NCI-H345 treated with DMSO at 0.1 percent for 48 hours (cell line): ENCODE results near the gene SLC2A10.

ENCODE experiments used
- DNase-seq: peaks from one replicate; lab custom pipeline; 2025; ENCODE audit not compliant: unreplicated experiment; lab: John Stamatoyannopoulos, UW

Gene SLC2A10

DNA sequence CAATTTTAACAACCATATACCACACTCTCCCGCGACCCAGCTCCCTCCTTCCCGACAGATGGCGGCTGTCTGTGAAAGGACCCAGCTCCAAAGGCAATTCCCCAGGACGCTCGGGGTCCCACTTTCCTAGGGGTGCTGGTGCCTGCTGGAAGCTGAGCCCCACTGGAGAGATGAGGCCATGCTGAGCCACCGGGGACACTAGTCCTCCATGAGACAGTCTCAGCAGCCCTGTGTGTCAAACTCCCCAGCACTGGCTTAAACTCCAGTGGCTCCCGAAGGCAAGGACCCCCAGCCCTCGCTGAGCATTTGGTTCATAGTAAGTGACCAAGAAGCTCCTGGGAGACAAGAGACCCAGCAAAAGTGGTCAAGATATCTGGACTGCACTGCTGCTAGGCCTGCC, 52.1 kb downstream of the SLC2A10 start:
- no peak for DNase-seq

DNA sequence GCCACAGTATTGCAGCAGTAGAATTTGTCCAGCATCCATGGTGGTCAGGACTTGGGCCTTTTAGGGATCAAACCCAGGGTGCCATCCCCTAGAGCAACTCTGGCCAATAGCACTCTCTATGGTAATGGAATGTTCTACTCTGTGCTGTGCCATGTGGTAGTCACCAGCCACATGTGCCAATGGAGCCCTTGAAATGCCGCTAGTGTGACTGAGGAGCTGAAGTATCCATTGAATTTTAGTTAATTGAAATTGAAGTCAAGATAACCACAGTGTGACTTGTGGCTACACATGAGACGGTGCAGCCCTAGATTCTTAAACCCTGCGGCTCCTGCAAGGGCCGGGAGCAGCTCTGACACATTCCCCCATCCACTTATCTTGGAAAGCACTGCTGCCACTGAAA, 54.6 kb downstream of the SLC2A10 start:
- DNase-seq: no peak

DNA sequence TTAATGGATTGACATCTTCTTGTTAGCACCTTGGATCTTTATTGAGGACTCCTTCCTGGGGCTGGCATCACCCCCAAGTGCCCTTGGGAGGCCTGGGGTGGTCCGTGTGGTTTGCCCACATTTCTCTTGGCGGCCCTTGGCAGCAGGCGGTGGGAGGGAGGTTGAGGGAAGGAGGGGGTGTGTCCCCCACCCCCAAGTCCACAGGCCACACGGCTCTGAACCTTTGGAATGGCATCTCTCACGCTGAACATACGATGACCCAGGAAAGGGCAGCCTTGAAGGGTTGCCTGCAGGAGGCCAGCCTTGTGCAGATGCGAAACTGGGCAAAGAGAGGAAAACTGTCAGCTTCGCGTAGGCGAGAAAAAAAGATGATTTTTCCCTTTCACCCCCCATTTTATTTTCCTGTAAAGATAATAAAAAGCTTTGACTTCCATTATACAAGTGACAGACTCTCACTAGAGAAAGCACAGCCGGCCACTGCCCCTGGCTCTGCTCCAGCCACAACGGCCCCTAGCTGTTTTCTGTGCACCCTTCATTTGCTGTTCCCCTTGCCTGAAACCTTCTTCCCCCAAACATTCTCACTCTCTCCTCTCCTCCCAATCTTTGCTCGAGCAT, 56.2 kb downstream of the SLC2A10 start:
- DNase-seq: no peak

DNA sequence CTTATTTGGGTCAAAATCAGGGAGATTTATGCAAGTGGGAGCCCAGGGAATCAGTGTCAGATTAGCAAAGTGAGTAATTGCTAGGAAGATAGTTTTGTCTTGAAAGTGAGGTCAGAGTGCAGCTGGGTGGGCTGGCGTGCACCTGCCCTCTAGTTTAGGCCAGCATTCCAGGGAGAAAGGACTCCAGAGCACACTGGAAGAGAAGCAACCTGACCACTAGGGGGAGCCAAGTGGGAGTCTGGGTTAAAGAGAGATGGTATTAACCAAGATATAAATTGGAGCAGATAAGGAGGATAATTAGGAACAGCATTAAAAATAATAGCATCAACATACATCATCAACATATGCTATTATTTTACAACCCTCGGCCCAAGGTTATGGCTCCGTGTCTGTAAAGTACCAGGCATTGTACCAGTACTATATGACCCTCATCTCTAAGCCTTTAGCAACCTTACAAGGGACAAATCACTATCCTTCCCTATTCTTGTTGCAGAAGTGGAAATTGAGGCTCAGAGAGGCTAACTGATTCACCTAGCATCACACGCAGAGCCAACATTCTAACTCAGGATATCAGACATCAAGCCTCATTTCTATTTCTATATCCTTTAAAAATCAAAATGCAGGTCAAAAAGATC, 57.8 kb downstream of the SLC2A10 start:
- DNase-seq: no peak

DNA sequence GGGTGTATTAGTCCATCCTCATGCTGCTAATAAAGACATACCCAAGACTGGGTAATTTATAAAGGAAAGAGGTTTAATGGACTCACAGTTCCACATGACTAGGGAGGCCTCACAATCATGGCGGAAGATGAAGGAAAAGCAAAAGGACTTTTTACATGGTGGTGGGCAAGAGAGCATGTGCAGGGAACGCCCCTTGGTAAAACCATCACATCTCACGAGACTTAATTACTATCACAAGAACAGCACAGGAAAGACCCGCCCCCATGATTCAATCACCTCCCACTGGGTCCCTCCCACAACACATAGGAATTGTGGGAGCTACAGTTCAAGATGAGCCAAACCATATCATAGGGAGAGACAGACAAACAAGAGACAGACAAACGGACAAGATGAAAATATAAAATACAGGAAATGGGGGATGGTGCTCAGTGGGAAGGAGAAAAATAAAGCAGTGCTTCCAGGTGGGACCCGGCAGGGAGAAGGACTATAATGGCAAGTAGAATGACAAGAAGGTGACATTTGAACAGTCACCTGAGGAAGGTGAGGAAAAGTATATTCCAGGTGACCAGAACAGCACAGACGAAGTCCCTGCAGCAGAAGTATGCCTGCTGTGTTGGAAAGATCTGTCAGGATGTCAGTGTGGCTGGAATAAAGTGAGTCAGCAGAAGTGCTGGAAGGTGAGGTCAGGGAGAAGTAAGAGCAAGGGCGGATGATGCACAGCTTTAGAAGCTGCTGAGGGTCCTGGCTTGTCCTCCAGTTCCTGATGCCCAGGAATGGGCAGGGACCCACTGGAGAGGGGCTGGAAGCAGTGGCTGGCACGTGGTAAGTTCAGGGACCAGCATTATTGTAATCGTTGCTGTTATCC, 61.1 kb downstream of the SLC2A10 start:
- DNase-seq: no peak

- DNase-seq: no peak
Observed at GRCh38 chr20:46771195-46771588, 61.7 kb downstream of the SLC2A10 start.

DNA sequence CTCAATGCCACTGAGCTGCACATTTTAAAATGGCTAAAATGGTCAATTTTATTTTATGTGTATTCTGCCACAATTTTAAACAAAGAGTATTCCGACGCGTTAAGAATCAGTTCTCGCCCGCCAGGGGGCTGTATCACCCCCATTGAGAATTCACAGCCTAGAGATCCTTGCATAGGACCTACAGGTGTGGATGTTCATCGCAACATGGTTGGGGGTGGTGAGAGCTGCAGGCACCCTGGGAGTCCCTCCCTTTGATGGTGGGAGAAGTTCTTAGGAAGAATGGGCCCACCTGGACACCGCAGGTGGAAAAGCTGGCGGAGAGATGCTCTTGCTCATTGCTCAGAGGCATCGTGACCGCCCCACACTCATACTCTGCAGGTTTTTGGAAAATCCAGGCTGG, 63.5 kb downstream of the SLC2A10 start:
- no peak for DNase-seq

- DNase-seq: no peak
Observed at GRCh38 chr20:46773680-46774079, 64.2 kb downstream of the SLC2A10 start.

- DNase-seq: peak; percentile 80
Observed at GRCh38 chr20:46774236-46774635, 64.8 kb downstream of the SLC2A10 start.

GRCh38 chr20:46774943-46775560, 65.6 kb downstream of the SLC2A10 start:
- DNase-seq: no peak

- no peak for DNase-seq
Observed at GRCh38 chr20:46775806-46776205, 66.4 kb downstream of the SLC2A10 start.

DNA sequence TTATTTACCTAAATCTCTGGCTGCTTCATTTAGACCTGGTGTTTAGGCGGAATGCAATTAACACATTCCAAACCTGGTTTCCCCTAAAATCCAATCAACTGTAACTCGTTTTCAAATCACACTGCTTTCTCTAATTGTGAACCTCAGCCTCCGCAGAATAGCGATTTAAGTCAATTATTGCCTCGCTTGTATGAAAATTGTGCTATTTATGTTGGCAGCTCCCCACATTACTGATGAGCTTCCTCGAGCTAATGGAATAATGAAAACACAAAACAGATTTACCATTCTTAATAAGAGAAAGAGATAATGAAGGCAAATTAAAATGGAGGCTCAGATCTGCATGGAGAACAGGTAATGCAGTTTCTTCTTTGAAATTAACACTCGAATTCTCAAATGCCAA, 67.9 kb downstream of the SLC2A10 start:
- DNase-seq: no peak

DNA sequence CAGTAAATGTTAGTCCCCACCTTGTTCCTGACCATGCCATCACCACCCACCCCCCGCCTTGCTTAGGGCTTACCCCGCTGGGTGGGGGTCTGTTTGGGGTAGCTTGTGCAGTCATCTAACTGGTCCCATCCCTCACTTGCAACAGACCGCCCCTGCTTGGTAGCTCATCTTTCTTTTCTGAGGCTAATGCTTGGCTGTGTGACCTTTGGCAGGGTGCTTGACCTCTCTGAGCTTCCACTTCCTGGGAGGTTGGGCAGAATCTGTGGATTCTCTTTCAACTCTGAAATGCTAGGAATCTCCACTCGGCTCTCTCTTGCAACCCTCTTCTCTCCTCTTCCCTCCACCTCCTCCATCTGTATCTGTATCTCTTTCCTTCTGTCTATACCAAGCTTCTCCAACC, 70.4 kb downstream of the SLC2A10 start:
- no peak for DNase-seq

- DNase-seq: no peak
Observed at GRCh38 chr20:46784436-46785127, 75.1 kb downstream of the SLC2A10 start.
